Cardiac fibroblast (primary cell): ENCODE results near the gene LY6G5B.

ENCODE experiments used
- DNase-seq, 2 donors: peaks; one replicate each; pipeline versions ENCODE4 v3.0.0 to v3.0.0-alpha.2; 2010; ENCODE audit warnings: low read depth in 2 of 2
- H3K4me3 ChIP-seq, 2 donors: replicated peaks in 1 of 2; 1 replicate in 1 of 2; 2 replicates in 1 of 2; pipeline ENCODE4 v1.5.1; 2011; ENCODE audit warnings: low read depth in 2 of 2, low read length in 2 of 2, mild to moderate bottlenecking in 2 of 2, moderate library complexity in 1 of 2
- TF ChIP-seq, protein P1 (sequence below): IDR thresholded peaks from one replicate; pipeline ENCODE4 v1.5.1; 2011; ENCODE audit warnings: low read depth, mild to moderate bottlenecking, low read length, inconsistent platforms

The LY6G5B gene

GRCh38 chr6:31639449-31639861 lies 30.3 kb upstream of the LY6G5B start:
- DNase-seq = peak in 1 of 2 donors; percentile 61
- TF ChIP-seq, protein P1, sequence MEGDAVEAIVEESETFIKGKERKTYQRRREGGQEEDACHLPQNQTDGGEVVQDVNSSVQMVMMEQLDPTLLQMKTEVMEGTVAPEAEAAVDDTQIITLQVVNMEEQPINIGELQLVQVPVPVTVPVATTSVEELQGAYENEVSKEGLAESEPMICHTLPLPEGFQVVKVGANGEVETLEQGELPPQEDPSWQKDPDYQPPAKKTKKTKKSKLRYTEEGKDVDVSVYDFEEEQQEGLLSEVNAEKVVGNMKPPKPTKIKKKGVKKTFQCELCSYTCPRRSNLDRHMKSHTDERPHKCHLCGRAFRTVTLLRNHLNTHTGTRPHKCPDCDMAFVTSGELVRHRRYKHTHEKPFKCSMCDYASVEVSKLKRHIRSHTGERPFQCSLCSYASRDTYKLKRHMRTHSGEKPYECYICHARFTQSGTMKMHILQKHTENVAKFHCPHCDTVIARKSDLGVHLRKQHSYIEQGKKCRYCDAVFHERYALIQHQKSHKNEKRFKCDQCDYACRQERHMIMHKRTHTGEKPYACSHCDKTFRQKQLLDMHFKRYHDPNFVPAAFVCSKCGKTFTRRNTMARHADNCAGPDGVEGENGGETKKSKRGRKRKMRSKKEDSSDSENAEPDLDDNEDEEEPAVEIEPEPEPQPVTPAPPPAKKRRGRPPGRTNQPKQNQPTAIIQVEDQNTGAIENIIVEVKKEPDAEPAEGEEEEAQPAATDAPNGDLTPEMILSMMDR = no peak

GRCh38 chr6:31640612-31641011 lies 29.2 kb upstream of the LY6G5B start:
- DNase-seq = no peak
- H3K4me3 ChIP-seq = no peak overlapping the region
- TF ChIP-seq, protein P1 = no peak

More at GRCh38 chr6:31639449-31639861, 30.3 kb upstream of the LY6G5B start:
- no peak overlapping the region for H3K4me3 ChIP-seq

DNA sequence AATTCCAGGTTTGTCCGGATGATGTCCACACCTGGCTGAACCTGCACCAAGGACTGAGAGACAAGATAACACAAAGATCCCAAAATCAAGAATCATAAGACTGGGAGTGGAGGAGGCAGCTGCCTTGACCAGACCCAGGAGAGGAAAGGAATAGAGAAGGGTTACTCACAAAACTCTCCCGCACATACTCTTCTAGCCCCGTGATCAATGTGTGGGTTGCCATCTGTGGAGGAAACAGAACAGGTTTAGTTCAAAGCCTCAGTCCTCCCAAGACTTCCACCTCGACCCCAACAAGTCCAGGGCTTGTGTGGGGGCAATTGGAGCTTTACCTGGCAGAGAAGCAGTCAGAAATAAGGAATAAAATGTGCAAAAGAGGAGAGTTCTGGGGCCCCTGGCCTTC lies 28.4 kb upstream of the LY6G5B start:
- DNase-seq = no peak
- no peak overlapping the region for H3K4me3 ChIP-seq
- TF ChIP-seq, protein P1 = no peak

- DNase-seq = no peak
- H3K4me3 ChIP-seq = no peak overlapping the region
- TF ChIP-seq, protein P1 = no peak
Observed at GRCh38 chr6:31642798-31643570, 26.8 kb upstream of the LY6G5B start.

DNA sequence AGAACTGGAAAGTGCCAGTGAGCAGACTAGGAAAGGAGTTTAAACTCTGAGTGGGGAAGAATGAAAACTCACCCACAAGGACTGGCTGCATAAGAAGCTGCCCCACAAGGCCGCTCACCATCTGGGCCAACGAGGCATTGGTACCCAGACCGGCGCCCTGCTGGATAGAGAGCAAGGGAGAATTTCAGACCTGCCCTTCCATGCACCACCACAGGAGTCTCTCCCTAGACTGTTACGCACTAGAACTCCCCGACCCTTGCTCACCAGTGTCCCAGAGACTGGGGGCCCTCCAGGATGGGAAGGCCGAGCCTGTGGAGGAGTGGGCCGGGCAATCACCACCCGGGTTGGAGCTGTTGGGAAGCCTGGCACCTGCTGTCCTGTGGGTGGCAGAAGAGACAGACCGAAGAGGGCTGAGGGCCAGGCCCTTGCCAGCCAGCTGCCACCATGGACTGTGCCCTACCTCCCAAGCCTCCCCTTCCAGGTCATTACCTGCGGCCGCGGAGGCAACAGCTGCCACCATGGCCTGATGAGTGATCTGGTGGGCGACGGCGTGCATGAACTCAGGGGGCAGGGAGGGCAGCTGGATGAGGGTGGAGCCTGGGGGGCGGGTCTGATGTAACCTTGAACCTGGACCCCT lies 25.8 kb upstream of the LY6G5B start:
- H3K4me3 ChIP-seq = no peak overlapping the region
- TF ChIP-seq, protein P1 = no peak
- no peak for DNase-seq

DNA sequence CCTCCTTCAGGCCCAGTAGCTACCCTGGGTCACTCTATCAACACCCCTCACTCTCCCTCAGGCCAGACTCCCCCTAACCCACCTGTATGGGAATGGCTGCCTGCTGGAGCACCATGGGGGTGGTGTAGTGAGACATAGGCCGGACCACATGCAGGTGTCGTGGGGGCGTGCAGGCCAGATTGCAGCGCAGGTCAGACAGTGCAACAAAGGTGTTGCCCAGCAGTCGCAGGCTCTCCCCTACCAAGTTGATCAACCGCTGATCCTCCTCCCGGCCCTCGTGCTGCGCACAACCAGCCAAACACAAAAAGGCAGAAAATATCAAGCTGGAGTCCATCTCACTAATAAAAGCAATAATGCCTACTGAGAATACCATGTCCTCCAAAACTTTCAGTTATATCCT lies 24.5 kb upstream of the LY6G5B start:
- no peak for DNase-seq
- no peak overlapping the region for H3K4me3 ChIP-seq
- TF ChIP-seq, protein P1 = no peak
